ENCODE data around the gene TBC1D9.

TBC1D9 gene

DNA sequence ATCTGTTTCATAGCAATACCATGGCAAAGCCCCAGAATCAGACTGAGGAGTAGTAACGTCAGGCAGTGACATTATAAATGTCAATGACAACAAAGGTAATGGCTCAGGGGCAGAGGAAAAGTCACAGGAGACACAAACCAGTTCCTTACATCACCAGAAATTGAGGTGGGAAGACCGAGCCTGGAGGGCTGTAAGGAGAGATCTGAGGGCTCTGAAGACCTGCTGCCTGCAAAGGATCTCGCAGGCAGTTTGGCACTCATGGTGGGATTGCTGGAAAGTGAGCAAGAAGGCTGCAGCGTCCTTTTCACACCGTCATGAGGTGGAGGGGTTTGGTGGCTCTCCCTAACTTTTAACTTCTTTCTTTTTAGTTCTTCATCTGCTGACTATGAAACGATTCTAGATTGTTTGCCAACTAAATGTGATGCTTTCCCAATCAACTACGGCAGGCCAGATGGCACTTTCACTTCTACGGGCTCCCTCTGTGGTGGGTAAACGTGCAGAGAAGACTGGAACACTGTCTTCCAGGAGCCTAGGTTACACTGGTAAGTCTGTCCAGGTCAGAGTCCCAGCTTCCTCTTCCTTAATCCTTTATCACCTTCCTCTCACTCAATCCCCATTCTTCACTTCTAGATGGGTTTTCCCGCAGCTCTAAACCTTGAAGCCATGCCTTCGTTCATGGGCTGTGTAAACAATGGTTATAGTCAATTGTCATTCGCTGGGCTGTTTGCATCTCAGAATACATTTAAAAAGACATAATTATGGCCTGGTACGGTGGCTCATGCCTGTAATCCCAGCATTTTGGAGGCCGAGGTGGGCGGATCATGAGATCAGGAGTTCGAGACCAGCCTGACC, 58.2 kb downstream of the TBC1D9 start:
- no peak overlapping the region for H3K4me3 Mint-ChIP-seq
- no peaks in the 10 kb centered on the region for H3K9me3 Mint-ChIP-seq
- no peaks in the 10 kb centered on the region for H3K36me3 Mint-ChIP-seq
- no peak overlapping the region for H3K27ac Mint-ChIP-seq
- H3K4me1 Mint-ChIP-seq: no peaks in the 10 kb centered on the region
- peaks cover 4% of the 10 kb centered on the region for H3K27me3 Mint-ChIP-seq

GRCh38 chr4:140695483-140695882, 60.7 kb downstream of the TBC1D9 start:
- H3K36me3 Mint-ChIP-seq: no peaks in the 10 kb centered on the region
- no peak overlapping the region for H3K4me3 Mint-ChIP-seq
- H3K27me3 Mint-ChIP-seq: peaks cover 7% of the 10 kb centered on the region
- H3K4me1 Mint-ChIP-seq: no peaks in the 10 kb centered on the region
- H3K27ac Mint-ChIP-seq: no peak overlapping the region
- H3K9me3 Mint-ChIP-seq: no peaks in the 10 kb centered on the region

DNA sequence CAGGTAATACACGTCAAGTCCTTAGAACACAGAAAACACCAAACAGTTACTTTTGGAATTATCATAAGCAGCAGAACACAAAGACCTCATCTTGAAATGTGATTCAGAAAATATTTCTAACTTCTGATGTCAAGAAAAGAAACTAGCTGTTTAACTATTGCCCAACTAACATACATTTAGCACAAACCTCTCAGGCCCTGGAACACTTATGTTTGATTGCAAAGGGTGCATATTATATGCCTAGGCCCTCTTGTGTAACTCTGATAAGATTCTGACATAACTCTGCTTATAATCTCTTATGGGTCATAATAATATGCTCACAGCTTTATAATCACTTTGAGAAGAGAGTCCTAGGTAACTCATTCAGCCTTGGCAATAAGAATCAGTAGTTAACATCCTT, 62.6 kb downstream of the TBC1D9 start:
- Mint-ChIP-seq H3K36me3 (no peaks in the 10 kb centered on the region), H3K9me3 (no peaks in the 10 kb centered on the region), H3K27me3 (peaks cover 12% of the 10 kb centered on the region), H3K27ac (no peak overlapping the region), H3K4me1 (no peaks in the 10 kb centered on the region), H3K4me3 (no peak overlapping the region)

DNA sequence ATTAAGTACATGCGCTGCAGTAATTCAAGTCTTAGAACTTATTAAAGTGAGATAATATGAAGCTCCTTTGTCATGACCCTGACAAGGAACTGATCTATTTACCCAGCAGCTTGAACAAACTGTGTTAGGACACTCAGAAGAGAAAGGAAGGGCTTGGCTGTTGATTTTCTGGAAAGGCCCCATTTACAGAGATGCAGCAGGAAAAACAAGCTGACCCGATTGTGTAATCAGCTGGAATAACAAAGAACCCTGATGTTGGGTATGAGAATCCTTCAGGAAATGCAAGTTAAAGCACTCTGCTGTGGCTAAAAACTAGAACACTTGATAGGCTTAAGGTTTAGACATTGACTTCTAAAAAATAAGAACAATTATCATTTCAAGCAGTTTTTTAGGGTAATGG, 64.8 kb downstream of the TBC1D9 start:
- no peaks in the 10 kb centered on the region for H3K36me3 Mint-ChIP-seq

GRCh38 chr4:140690093-140690492, 66.1 kb downstream of the TBC1D9 start:
- no peaks in the 10 kb centered on the region for H3K9me3 Mint-ChIP-seq
- no peaks in the 10 kb centered on the region for H3K4me1 Mint-ChIP-seq
- H3K36me3 Mint-ChIP-seq: no peaks in the 10 kb centered on the region
- peaks cover 10% of the 10 kb centered on the region for H3K27me3 Mint-ChIP-seq
- H3K4me3 Mint-ChIP-seq: no peak overlapping the region
- H3K27ac Mint-ChIP-seq: no peak overlapping the region

More for the DNA sequence above, 64.8 kb downstream of the TBC1D9 start:
- Mint-ChIP-seq H3K27me3 (peaks cover 11% of the 10 kb centered on the region), H3K4me3 (no peak overlapping the region), H3K27ac (no peak overlapping the region), H3K9me3 (no peaks in the 10 kb centered on the region), H3K4me1 (no peaks in the 10 kb centered on the region)

- H3K9me3 Mint-ChIP-seq: no peaks in the 10 kb centered on the region
- no peaks in the 10 kb centered on the region for H3K4me1 Mint-ChIP-seq
- no peak overlapping the region for H3K27ac Mint-ChIP-seq
- H3K27me3 Mint-ChIP-seq: peaks cover 10% of the 10 kb centered on the region
- no peaks in the 10 kb centered on the region for H3K36me3 Mint-ChIP-seq
- no peak overlapping the region for H3K4me3 Mint-ChIP-seq
Measured at GRCh38 chr4:140689623-140690022, 66.6 kb downstream of the TBC1D9 start.

GRCh38 chr4:140688711-140689598, 67.2 kb downstream of the TBC1D9 start:
- H3K36me3 Mint-ChIP-seq: no peaks in the 10 kb centered on the region
- peaks cover 10% of the 10 kb centered on the region for H3K27me3 Mint-ChIP-seq
- no peak overlapping the region for H3K4me3 Mint-ChIP-seq
- H3K4me1 Mint-ChIP-seq: no peaks in the 10 kb centered on the region
- no peaks in the 10 kb centered on the region for H3K9me3 Mint-ChIP-seq
- H3K27ac Mint-ChIP-seq: no peak overlapping the region

- Mint-ChIP-seq H3K9me3 (no peaks in the 10 kb centered on the region), H3K36me3 (no peaks in the 10 kb centered on the region), H3K4me3 (no peak overlapping the region), H3K27me3 (peaks cover 7% of the 10 kb centered on the region), H3K4me1 (no peaks in the 10 kb centered on the region), H3K27ac (no peak overlapping the region)
Measured at GRCh38 chr4:140686796-140687195, 69.4 kb downstream of the TBC1D9 start.

GRCh38 chr4:140684314-140684713, 71.9 kb downstream of the TBC1D9 start:
- Mint-ChIP-seq H3K4me3 (no peak overlapping the region), H3K27me3 (peaks cover 12% of the 10 kb centered on the region), H3K27ac (no peak overlapping the region), H3K36me3 (no peaks in the 10 kb centered on the region), H3K9me3 (no peaks in the 10 kb centered on the region), H3K4me1 (no peaks in the 10 kb centered on the region)

GRCh38 chr4:140681201-140681600, 75.0 kb downstream of the TBC1D9 start:
- H3K4me1 Mint-ChIP-seq: no peaks in the 10 kb centered on the region
- no peak overlapping the region for H3K27ac Mint-ChIP-seq
- H3K4me3 Mint-ChIP-seq: no peak overlapping the region
- peaks cover 14% of the 10 kb centered on the region for H3K27me3 Mint-ChIP-seq
- H3K9me3 Mint-ChIP-seq: no peaks in the 10 kb centered on the region
- H3K36me3 Mint-ChIP-seq: no peaks in the 10 kb centered on the region

DNA sequence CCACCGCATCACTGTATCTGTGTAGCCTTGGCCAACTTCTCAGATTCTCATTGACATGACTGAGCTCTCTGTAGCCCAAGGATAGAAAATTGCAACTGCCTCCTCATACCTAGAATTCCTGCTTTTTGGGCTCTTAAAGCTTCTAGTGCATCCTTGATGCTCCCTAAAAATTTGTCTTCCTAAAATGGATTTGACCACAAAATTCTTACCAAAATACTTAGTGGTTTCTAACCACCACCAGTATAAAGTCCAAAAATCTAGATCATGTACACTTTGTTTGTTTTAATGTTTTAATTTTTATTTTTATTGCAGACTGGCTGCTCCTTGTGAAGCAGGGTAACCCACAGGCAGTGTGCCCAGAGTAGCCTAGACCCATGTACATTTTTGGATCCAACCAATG, 75.5 kb downstream of the TBC1D9 start:
- H3K36me3 Mint-ChIP-seq: no peaks in the 10 kb centered on the region
- H3K4me3 Mint-ChIP-seq: no peak overlapping the region
- peaks cover 14% of the 10 kb centered on the region for H3K27me3 Mint-ChIP-seq
- H3K4me1 Mint-ChIP-seq: no peaks in the 10 kb centered on the region
- no peaks in the 10 kb centered on the region for H3K9me3 Mint-ChIP-seq
- no peak overlapping the region for H3K27ac Mint-ChIP-seq

- H3K9me3 Mint-ChIP-seq: no peaks in the 10 kb centered on the region
- peaks cover 14% of the 10 kb centered on the region for H3K27me3 Mint-ChIP-seq
- no peaks in the 10 kb centered on the region for H3K36me3 Mint-ChIP-seq
- H3K4me3 Mint-ChIP-seq: no peak overlapping the region
- H3K27ac Mint-ChIP-seq: no peak overlapping the region
- H3K4me1 Mint-ChIP-seq: no peaks in the 10 kb centered on the region
Measured at GRCh38 chr4:140679576-140679975, 76.6 kb downstream of the TBC1D9 start.

GRCh38 chr4:140675599-140676231, 80.5 kb downstream of the TBC1D9 start:
- Mint-ChIP-seq H3K4me3 (no peak overlapping the region), H3K27ac (no peak overlapping the region), H3K4me1 (no peaks in the 10 kb centered on the region), H3K9me3 (no peaks in the 10 kb centered on the region), H3K36me3 (no peaks in the 10 kb centered on the region), H3K27me3 (peaks cover 10% of the 10 kb centered on the region)

GRCh38 chr4:140673729-140674128, 82.5 kb downstream of the TBC1D9 start:
- Mint-ChIP-seq H3K4me1 (no peaks in the 10 kb centered on the region), H3K9me3 (no peaks in the 10 kb centered on the region), H3K4me3 (no peak overlapping the region), H3K36me3 (no peaks in the 10 kb centered on the region), H3K27me3 (peaks cover 8% of the 10 kb centered on the region), H3K27ac (no peak overlapping the region)

DNA sequence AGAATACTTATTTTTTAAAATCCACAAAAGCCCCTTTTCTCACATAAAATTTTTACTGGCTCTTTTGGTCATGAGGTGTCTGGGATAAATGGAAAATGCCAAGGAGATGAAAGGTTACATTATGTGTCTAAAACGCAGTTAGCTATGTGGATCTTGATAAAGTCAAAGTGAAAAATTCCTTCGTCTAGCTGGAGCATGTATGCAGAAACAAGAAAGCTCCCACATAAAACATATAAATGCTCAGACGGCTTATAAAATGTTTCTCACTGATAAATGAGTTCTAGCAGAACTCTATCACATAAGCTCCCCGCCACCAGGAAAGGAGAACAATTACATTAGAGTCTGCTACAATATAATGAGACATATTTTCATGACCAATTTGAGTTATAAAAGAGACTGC, 83.8 kb downstream of the TBC1D9 start:
- H3K27ac Mint-ChIP-seq: no peak overlapping the region
- no peaks in the 10 kb centered on the region for H3K36me3 Mint-ChIP-seq
- no peaks in the 10 kb centered on the region for H3K4me1 Mint-ChIP-seq
- H3K4me3 Mint-ChIP-seq: no peak overlapping the region
- H3K9me3 Mint-ChIP-seq: no peaks in the 10 kb centered on the region
- H3K27me3 Mint-ChIP-seq: peaks cover 6% of the 10 kb centered on the region

DNA sequence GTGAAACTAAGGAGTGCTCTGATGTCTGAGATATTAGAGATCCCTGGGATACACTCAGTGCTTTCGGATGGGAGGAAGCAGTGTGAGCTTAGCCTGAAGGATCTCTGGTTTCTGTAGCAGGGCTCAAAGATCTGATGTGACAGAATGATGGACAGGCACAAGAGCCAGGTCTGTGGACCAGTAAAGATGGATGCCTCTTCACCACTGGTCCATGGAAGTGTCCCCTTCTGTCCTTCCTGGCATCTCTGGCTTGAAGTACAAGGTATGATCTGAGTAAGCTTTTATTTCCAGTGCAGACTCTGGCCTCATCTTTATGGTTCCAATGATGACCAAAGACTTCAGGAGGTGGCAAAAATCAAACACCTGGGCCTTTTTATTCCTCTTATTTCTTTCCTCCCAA, 88.1 kb downstream of the TBC1D9 start:
- Mint-ChIP-seq H3K9me3 (no peaks in the 10 kb centered on the region), H3K36me3 (no peaks in the 10 kb centered on the region), H3K27me3 (no peaks in the 10 kb centered on the region), H3K4me1 (no peaks in the 10 kb centered on the region), H3K27ac (no peak overlapping the region), H3K4me3 (no peak overlapping the region)
